ENCODE data around the gene NOTCH3. TPM values are rescaled to one million over a fixed set of nuclear protein-coding genes. Genes with fewer than 3 reads are reported as not detected.
A peak's percentile ranks its signal among the peaks of the same experiment; 100 is the strongest.

Gene NOTCH3
- total RNA-seq, 1 experiment from 2014 or later: 21.5 TPM

DNA sequence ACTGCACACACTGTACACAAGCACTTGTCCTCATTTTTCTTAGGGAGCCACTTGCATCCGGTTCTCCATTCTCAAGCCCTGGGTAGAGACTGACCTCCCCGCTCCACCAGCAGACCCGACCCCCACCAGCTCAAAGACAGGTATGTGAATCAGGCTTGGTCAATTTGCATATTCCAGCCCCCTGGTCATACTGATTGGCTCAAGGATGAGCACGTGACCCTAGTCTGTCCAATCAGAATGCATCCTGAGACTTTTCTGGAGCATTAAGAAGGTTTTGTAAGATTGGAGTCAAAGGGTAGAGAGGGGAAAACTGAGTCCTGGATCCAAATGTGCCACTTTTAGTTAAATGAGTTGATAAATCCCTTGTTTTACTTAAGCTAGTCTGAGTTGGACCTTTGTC, 34.1 kb downstream of the NOTCH3 start:
- DNase-seq (no peak), ATAC-seq (no peak)
- no peak overlapping the region for H3K4me3 ChIP-seq (ENCODE audit: low read length)
- TF ChIP-seq EZH2 (IDR thresholded peaks at IDR 0.05; ENCODE audit: low read length, unreplicated experiment) (no peak), EZH2phosphoT487 (IDR thresholded peaks at IDR 0.05; ENCODE audit: borderline replicate concordance, low read length) (no peak)
- TF ChIP-seq, protein P1, sequence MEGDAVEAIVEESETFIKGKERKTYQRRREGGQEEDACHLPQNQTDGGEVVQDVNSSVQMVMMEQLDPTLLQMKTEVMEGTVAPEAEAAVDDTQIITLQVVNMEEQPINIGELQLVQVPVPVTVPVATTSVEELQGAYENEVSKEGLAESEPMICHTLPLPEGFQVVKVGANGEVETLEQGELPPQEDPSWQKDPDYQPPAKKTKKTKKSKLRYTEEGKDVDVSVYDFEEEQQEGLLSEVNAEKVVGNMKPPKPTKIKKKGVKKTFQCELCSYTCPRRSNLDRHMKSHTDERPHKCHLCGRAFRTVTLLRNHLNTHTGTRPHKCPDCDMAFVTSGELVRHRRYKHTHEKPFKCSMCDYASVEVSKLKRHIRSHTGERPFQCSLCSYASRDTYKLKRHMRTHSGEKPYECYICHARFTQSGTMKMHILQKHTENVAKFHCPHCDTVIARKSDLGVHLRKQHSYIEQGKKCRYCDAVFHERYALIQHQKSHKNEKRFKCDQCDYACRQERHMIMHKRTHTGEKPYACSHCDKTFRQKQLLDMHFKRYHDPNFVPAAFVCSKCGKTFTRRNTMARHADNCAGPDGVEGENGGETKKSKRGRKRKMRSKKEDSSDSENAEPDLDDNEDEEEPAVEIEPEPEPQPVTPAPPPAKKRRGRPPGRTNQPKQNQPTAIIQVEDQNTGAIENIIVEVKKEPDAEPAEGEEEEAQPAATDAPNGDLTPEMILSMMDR (conservative IDR thresholded peaks at IDR 0.05; ENCODE audit: low read depth, low read length): no peak
- no peak overlapping the region for H3K4me2 ChIP-seq (ENCODE audit: low read length)
- CTCF ChIA-PET: no interaction called here
- no peak overlapping the region for H2AFZ ChIP-seq (ENCODE audit: low read length)
- POLR2A ChIA-PET (ENCODE audit: unreplicated experiment): no interaction called here
- H3K9me2 ChIP-seq (replicated peaks; ENCODE audit: low read length): no peaks in the 10 kb centered on the region
- H3K27me3 ChIP-seq (ENCODE audit: low read length): no peaks in the 10 kb centered on the region
- no TSS peak for BruUV-seq (replicated peaks)
- H4K20me1 ChIP-seq (ENCODE audit: low read length): no peaks in the 10 kb centered on the region
- intact Hi-C loops (cut with micrococcal nuclease): no loop called here
- peaks cover 7% of the 10 kb centered on the region; the same call in 1 of the 2 replicates for H3K9me3 ChIP-seq (ENCODE audit: low read length)
- H3K9ac ChIP-seq (ENCODE audit: low read length): no peak overlapping the region
- no peaks in the 10 kb centered on the region for H3K4me1 ChIP-seq (ENCODE audit: insufficient read depth, low read length)
- peaks cover 29% of the 10 kb centered on the region for H3K36me3 ChIP-seq (ENCODE audit: low read depth, low read length)
- H3K27ac ChIP-seq (ENCODE audit: low read length): no peak overlapping the region
- H3F3A ChIP-seq (ENCODE audit: low read length, unreplicated experiment): no peaks in the 10 kb centered on the region
- H3K79me2 ChIP-seq (ENCODE audit: low read length): no peaks in the 10 kb centered on the region

DNA sequence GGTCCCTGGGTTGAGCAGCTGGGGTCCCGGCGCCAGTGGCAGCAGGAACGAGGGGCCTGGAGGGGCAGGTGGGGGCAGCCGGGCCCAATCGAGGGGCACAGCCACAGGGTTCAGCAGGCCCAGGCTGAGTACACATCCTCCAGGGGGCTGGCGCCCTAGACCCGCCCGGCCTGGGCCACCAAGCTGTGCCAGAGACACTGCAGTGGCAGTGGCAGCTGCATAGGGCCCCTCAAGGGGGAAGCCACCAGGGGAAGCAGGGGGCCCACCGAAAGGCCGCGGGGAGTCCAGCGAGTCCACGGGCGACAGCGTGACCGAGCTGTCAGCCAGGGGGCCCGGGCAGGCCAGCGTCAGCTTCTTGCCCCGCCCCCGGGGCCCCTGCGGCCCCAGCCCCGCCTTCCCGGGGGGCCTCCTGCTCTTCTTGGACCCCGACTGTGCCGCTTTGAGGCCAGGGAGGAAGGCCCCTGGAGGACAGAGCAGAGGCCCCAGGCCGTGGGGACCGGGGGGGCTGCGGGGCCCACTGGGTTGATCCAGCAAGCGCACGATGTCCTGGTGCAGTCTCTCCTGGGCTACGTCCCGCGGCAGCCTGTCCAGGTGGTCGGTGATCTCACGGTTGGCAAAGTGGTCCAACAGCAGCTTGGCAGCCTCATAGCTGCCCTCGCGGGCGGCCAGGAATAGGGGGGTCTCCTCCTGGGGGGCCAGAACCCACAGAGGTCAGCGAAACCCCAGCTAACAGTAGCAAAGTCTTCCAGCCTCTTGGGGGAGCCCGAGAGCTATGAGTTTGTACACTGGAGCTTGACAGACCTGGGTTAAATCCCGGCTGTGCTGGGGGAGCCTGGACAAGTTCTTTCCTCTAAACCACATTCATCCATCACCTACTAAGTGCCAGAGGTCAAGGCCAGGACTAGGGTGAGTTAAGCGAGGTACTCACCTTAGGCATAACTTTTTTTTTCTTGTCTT, 39.5 kb downstream of the NOTCH3 start:
- Histone ChIP-seq H3K9me2 (replicated peaks; ENCODE audit: low read length) (no peaks in the 10 kb centered on the region), H3K36me3 (ENCODE audit: low read depth, low read length) (peaks cover 26% of the 10 kb centered on the region), H3K4me3 (ENCODE audit: low read length) (no peak overlapping the region), H3K9ac (ENCODE audit: low read length) (no peak overlapping the region), H3K27ac (ENCODE audit: low read length) (no peak overlapping the region), H3F3A (ENCODE audit: low read length, unreplicated experiment) (no peaks in the 10 kb centered on the region), H3K9me3 (ENCODE audit: low read length) (peaks cover 7% of the 10 kb centered on the region; the same call in 1 of the 2 replicates), H4K20me1 (ENCODE audit: low read length) (no peaks in the 10 kb centered on the region), H3K27me3 (ENCODE audit: low read length) (no peaks in the 10 kb centered on the region), H3K79me2 (ENCODE audit: low read length) (no peaks in the 10 kb centered on the region), H3K4me1 (ENCODE audit: insufficient read depth, low read length) (no peaks in the 10 kb centered on the region), H3K4me2 (ENCODE audit: low read length) (no peak overlapping the region), H2AFZ (ENCODE audit: low read length) (no peak overlapping the region)
- ATAC-seq (no peak), DNase-seq (peak; percentile 51)
- intact Hi-C loops (cut with micrococcal nuclease): loop anchor here (5.0 kb wide), 1 partner anchor 396 kb away; no protein-coding TSS in a partner anchor
- no TSS peak for BruUV-seq (replicated peaks)
- CTCF ChIA-PET: interaction anchor here (0.5 to 1.0 kb wide), 3 partner anchors 12 to 665 kb away, joined by 3 to 4 read pairs (median 3); no protein-coding TSS in a partner anchor
- POLR2A ChIA-PET (ENCODE audit: unreplicated experiment): interaction anchor here (0.7 kb wide), 1 partner anchor 92 kb away, joined by 17 read pairs; no protein-coding TSS in a partner anchor
- TF ChIP-seq EZH2 (IDR thresholded peaks at IDR 0.05; ENCODE audit: low read length, unreplicated experiment): no peak
- TF ChIP-seq, protein P1 (conservative IDR thresholded peaks at IDR 0.05; ENCODE audit: low read depth, low read length): peak; percentile 79

DNA sequence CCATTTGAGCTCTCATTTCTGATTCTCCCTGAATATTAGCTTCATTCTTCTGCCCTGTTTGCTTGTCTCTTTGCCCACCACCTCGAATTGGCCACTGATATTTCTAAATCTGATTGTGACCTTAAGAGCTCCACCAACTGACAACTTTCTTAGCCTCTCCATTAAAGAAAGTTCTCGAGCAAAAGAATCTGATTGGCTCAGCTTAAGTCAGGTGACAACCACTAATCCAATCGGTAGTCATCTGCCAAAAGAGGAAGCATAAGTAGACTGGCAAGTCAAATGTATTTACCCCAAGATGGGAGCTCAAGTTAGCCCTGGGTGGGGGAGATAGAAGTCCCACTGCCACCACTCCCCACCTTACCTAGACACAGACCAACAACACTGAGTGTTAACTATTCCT, 41.5 kb downstream of the NOTCH3 start:
- BruUV-seq (replicated peaks): no TSS peak
- Histone ChIP-seq H2AFZ (ENCODE audit: low read length) (no peak overlapping the region), H3K9me2 (replicated peaks; ENCODE audit: low read length) (no peaks in the 10 kb centered on the region), H3K27me3 (ENCODE audit: low read length) (no peaks in the 10 kb centered on the region), H3K4me3 (ENCODE audit: low read length) (no peak overlapping the region), H3K27ac (ENCODE audit: low read length) (no peak overlapping the region), H4K20me1 (ENCODE audit: low read length) (no peaks in the 10 kb centered on the region), H3K9me3 (ENCODE audit: low read length) (no peaks in the 10 kb centered on the region), H3K9ac (ENCODE audit: low read length) (no peak overlapping the region), H3K4me2 (ENCODE audit: low read length) (no peak overlapping the region), H3F3A (ENCODE audit: low read length, unreplicated experiment) (no peaks in the 10 kb centered on the region), H3K79me2 (ENCODE audit: low read length) (no peaks in the 10 kb centered on the region), H3K36me3 (ENCODE audit: low read depth, low read length) (peaks cover 7% of the 10 kb centered on the region), H3K4me1 (ENCODE audit: insufficient read depth, low read length) (no peaks in the 10 kb centered on the region)
- TF ChIP-seq, protein P1 (conservative IDR thresholded peaks at IDR 0.05; ENCODE audit: low read depth, low read length): no peak
- TF ChIP-seq EZH2phosphoT487 (IDR thresholded peaks at IDR 0.05; ENCODE audit: borderline replicate concordance, low read length) (no peak), EZH2 (IDR thresholded peaks at IDR 0.05; ENCODE audit: low read length, unreplicated experiment) (no peak)
- DNase-seq (peak; percentile 16), ATAC-seq (no peak)
- CTCF ChIA-PET: no interaction called here
- POLR2A ChIA-PET (ENCODE audit: unreplicated experiment): no interaction called here
- intact Hi-C loops (cut with micrococcal nuclease): no loop called here

All from PC-3 (cell line).